ENCODE data around the gene ZNF652.
"Not testable (repeated sequence)": the region's sequence is repeated elsewhere in the genome, so short reads cannot be mapped to it uniquely, and the experiment has no call there.

- not testable (repeated sequence) for TF ChIP-seq CTCF (conservative IDR thresholded peaks at IDR 0.05; ENCODE audit: low read length); EZH2phosphoT487 (IDR thresholded peaks at IDR 0.05; ENCODE audit: borderline replicate concordance)
These were observed 86.1 kb downstream of the ZNF652 start for GRCh38 chr17:49275981-49276380.

All from Loucy (cell line).